Liver (tissue), 9 donors: ENCODE results near the gene AVPR1B. TPM values are rescaled to one million over a fixed set of nuclear protein-coding genes. Genes with fewer than 3 reads are reported as not detected.

Experiments used
- DNase-seq: peaks from one replicate; pipeline ENCODE4 v3.0.0-alpha.2; 2017; ENCODE audit warnings: low spot score
- H3K27ac ChIP-seq, 2 donors: one replicate each; pipeline ENCODE4 v1.7.0; 2013; ENCODE audit warnings: inconsistent platforms in 2 of 2, low read length in 2 of 2, control low read depth in 1 of 2, low read depth in 1 of 2, mild to moderate bottlenecking in 1 of 2
- H3K27me3 ChIP-seq, 4 donors: one replicate each; pipeline versions ENCODE4 v1.6.1 to v1.7.0; 2013; ENCODE audit warnings: low read length in 3 of 4, inconsistent platforms in 1 of 4, mild to moderate bottlenecking in 1 of 4, moderate library complexity in 1 of 4; ENCODE audit not compliant: control insufficient read depth in 4 of 4, insufficient read depth in 4 of 4
- H3K36me3 ChIP-seq, 4 donors: one replicate each; pipeline versions ENCODE4 v1.6.1 to v1.7.0; 2013; ENCODE audit warnings: low read length in 3 of 4, mild to moderate bottlenecking in 3 of 4, low read depth in 1 of 4, moderate library complexity in 1 of 4; ENCODE audit not compliant: control insufficient read depth in 4 of 4, insufficient read depth in 3 of 4
- H3K4me1 ChIP-seq, 4 donors: one replicate each; pipeline versions ENCODE4 v1.6.1 to v1.7.0; 2013; ENCODE audit warnings: low read length in 3 of 4, mild to moderate bottlenecking in 3 of 4, moderate library complexity in 1 of 4; ENCODE audit not compliant: control insufficient read depth in 4 of 4, insufficient read depth in 4 of 4
- H3K4me3 ChIP-seq, 3 donors: one replicate each; pipeline versions ENCODE4 v1.6.1 to v1.7.0; 2013; ENCODE audit warnings: low read length in 3 of 3, control low read depth in 1 of 3, low read depth in 1 of 3, mild to moderate bottlenecking in 1 of 3
- H3K9ac ChIP-seq, 2 donors: one replicate each; pipeline ENCODE4 v1.7.0; 2013; ENCODE audit warnings: low read length in 2 of 2, mild to moderate bottlenecking in 2 of 2, moderate library complexity in 2 of 2, control low read depth in 1 of 2, low read depth in 1 of 2
- H3K9me3 ChIP-seq, 4 donors: one replicate each; pipeline versions ENCODE4 v1.6.1 to v1.7.0; 2013; ENCODE audit warnings: low read length in 3 of 4; ENCODE audit not compliant: control insufficient read depth in 4 of 4
- ATF3 ChIP-seq: IDR thresholded peaks from 2 replicates; pipeline ENCODE4 v1.6.1; 2016; ENCODE audit warnings: antibody characterized with exemption
- EGR1 ChIP-seq, 2 donors: IDR thresholded peaks; 2 replicates each; pipeline ENCODE4 v1.6.1; 2016 to 2018; ENCODE audit warnings: antibody characterized with exemption in 2 of 2, low read depth in 2 of 2
- FOXA1 ChIP-seq: IDR thresholded peaks from 2 replicates; pipeline ENCODE4 v1.6.1; 2016; ENCODE audit warnings: antibody characterized with exemption
- FOXA2 ChIP-seq: IDR thresholded peaks from 2 replicates; pipeline ENCODE4 v1.6.1; 2016; ENCODE audit warnings: antibody characterized with exemption
- GABPA ChIP-seq, 2 donors: IDR thresholded peaks in 1 of 2; conservative IDR thresholded peaks in 1 of 2; 2 replicates each; pipeline ENCODE4 v1.6.1; 2016; ENCODE audit warnings: antibody characterized with exemption in 2 of 2, mild to moderate bottlenecking in 1 of 2, moderate library complexity in 1 of 2
- HNF4A ChIP-seq, 2 donors: conservative IDR thresholded peaks; 2 replicates each; pipeline ENCODE4 v1.6.1; 2016; ENCODE audit warnings: antibody characterized with exemption in 2 of 2, mild to moderate bottlenecking in 2 of 2
- HNF4G ChIP-seq: IDR thresholded peaks from 2 replicates; pipeline ENCODE4 v1.6.1; 2016; ENCODE audit warnings: antibody characterized with exemption
- JUND ChIP-seq, 2 donors: IDR thresholded peaks; 2 replicates each; pipeline ENCODE4 v1.6.1; 2016; ENCODE audit warnings: antibody characterized with exemption in 2 of 2
- NR2F2 ChIP-seq: IDR thresholded peaks from 2 replicates; pipeline ENCODE4 v1.6.1; 2016; ENCODE audit warnings: antibody characterized with exemption
- RAD21 ChIP-seq, 2 donors: IDR thresholded peaks; 2 replicates each; pipeline ENCODE4 v1.6.1; 2016; ENCODE audit warnings: antibody characterized with exemption in 2 of 2, mild to moderate bottlenecking in 2 of 2
- RXRA ChIP-seq, 2 donors: IDR thresholded peaks; 2 replicates each; pipeline ENCODE4 v1.6.1; 2017 to 2018; ENCODE audit warnings: antibody characterized with exemption in 2 of 2, mild to moderate bottlenecking in 1 of 2
- SP1 ChIP-seq: IDR thresholded peaks from 2 replicates; pipeline ENCODE4 v1.6.1; 2018; ENCODE audit warnings: antibody characterized with exemption, mild to moderate bottlenecking
- TAF1 ChIP-seq: conservative IDR thresholded peaks from 2 replicates; pipeline ENCODE4 v1.6.1; 2016; ENCODE audit warnings: antibody characterized with exemption, mild to moderate bottlenecking
- YY1 ChIP-seq: IDR thresholded peaks from 2 replicates; pipeline ENCODE4 v1.6.1; 2016; ENCODE audit warnings: antibody characterized with exemption, mild to moderate bottlenecking
- WGBS: extraction: QIAGEN DNeasy Blood & Tissue Kit; methylation state at CpG from one replicate; pipeline ENCODE4 v1.1.7; 2013; 5-methylcytosine and 5-hydroxymethylcytosine counted together
- polyA plus RNA-seq, 2 donors: library from polyadenylated mRNA; stranded (reverse) in 1 of 2; unstranded in 1 of 2; fragments of 200-250 nt in 1 of 2; fragments of >200 nt in 1 of 2; fragmentation: Nextera tagmentation in 1 of 2; extraction: Ambion mirVana in 1 of 2; gene quantifications; one replicate each; pipeline versions ENCODE4 v1.2.1 to v1.2.3, GENCODE V29; 2013 to 2015
- total RNA-seq, 2 donors: library from RNA; depleted of rRNA; stranded (reverse); fragments of >200 nt; gene quantifications; one replicate each; pipeline ENCODE4 v1.2.3, GENCODE V29; 2014
- TF ChIP-seq, protein P1 (sequence below): IDR thresholded peaks from 2 replicates; pipeline ENCODE4 v1.6.1; 2016; ENCODE audit warnings: antibody characterized with exemption, mild to moderate bottlenecking
- TF ChIP-seq, protein P2 (sequence below): IDR thresholded peaks from 2 replicates; pipeline ENCODE4 v1.6.1; 2016; ENCODE audit warnings: antibody characterized with exemption
- TF ChIP-seq, protein P3 (sequence below): fragments of 150-350 bp; IDR thresholded peaks from 2 replicates; pipeline ENCODE4 v1.5.1; 2017; ENCODE audit warnings: improper control_type of control experiment, low read depth, low read length; ENCODE audit not compliant: missing input control
- TF ChIP-seq, protein P4 (sequence below): IDR thresholded peaks from 2 replicates; pipeline ENCODE4 v1.6.1; 2016; ENCODE audit warnings: antibody characterized with exemption
- donor health status: healthy.
- donor health status: healthy.
- donor health status: healthy.
- donor health status: healthy.
- donor health status: healthy.

Gene AVPR1B
- total and polyA plus RNA-seq, 4 donors = not detected

GRCh38 chr1:206136241-206136640 is 19.1 kb upstream of the AVPR1B start:
- no peaks in the 10 kb centered on the region for H3K4me1 ChIP-seq
- DNase-seq = no peak
- no peak overlapping the region for H3K27ac ChIP-seq
- no peaks in the 10 kb centered on the region for H3K36me3 ChIP-seq
- no peak overlapping the region for H3K4me3 ChIP-seq
- no peak for TF ChIP-seq RXRA (IDR thresholded peaks at IDR 0.05)
- no peak for TF ChIP-seq RAD21 (IDR thresholded peaks at IDR 0.05)
- TF ChIP-seq JUND (IDR thresholded peaks at IDR 0.05) = no peak
- no peak for TF ChIP-seq GABPA (IDR thresholded peaks at IDR 0.05 in 1 of 2, conservative IDR thresholded peaks at IDR 0.05 in 1 of 2)
- no peak for TF ChIP-seq ATF3
- TF ChIP-seq, protein P1, sequence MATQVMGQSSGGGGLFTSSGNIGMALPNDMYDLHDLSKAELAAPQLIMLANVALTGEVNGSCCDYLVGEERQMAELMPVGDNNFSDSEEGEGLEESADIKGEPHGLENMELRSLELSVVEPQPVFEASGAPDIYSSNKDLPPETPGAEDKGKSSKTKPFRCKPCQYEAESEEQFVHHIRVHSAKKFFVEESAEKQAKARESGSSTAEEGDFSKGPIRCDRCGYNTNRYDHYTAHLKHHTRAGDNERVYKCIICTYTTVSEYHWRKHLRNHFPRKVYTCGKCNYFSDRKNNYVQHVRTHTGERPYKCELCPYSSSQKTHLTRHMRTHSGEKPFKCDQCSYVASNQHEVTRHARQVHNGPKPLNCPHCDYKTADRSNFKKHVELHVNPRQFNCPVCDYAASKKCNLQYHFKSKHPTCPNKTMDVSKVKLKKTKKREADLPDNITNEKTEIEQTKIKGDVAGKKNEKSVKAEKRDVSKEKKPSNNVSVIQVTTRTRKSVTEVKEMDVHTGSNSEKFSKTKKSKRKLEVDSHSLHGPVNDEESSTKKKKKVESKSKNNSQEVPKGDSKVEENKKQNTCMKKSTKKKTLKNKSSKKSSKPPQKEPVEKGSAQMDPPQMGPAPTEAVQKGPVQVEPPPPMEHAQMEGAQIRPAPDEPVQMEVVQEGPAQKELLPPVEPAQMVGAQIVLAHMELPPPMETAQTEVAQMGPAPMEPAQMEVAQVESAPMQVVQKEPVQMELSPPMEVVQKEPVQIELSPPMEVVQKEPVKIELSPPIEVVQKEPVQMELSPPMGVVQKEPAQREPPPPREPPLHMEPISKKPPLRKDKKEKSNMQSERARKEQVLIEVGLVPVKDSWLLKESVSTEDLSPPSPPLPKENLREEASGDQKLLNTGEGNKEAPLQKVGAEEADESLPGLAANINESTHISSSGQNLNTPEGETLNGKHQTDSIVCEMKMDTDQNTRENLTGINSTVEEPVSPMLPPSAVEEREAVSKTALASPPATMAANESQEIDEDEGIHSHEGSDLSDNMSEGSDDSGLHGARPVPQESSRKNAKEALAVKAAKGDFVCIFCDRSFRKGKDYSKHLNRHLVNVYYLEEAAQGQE = no peak
- no peak for TF ChIP-seq YY1
- no peak for TF ChIP-seq TAF1
- TF ChIP-seq EGR1 (IDR thresholded peaks at IDR 0.05; ENCODE audit: low read depth in 2 of 2) = no peak
- no peak for TF ChIP-seq HNF4G
- no peak for TF ChIP-seq HNF4A (conservative IDR thresholded peaks at IDR 0.05)
- TF ChIP-seq NR2F2 = no peak
- 55% methylated on average over 2 of the region's 2 CpGs for WGBS
- no peak overlapping the region for H3K9ac ChIP-seq
- H3K9me3 ChIP-seq = no peaks in the 10 kb centered on the region
- no peaks in the 10 kb centered on the region for H3K27me3 ChIP-seq

DNA sequence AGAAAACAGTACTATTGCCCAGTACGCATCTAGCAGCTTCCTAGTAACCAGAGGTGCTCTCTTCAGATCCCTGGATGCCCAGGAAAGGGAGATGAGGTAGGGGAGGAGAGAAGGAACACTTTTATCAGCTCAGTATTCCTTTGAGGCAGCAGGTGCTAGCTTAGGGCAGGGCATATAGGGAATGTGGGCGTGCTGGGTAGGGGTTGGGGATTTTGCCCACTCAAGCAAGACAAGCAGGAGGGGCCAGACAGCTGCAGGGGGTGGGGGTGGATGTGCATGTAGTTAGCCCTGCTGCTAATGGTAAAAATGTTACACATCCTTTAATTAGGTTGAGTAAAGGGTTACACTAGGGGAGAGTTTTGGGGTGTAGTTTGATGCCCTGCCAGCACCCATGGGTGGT is 18.1 kb upstream of the AVPR1B start:
- H3K4me1 ChIP-seq = no peaks in the 10 kb centered on the region
- no peaks in the 10 kb centered on the region for H3K36me3 ChIP-seq
- no peaks in the 10 kb centered on the region for H3K27me3 ChIP-seq
- H3K27ac ChIP-seq = no peak overlapping the region
- no peak overlapping the region for H3K4me3 ChIP-seq
- no peaks in the 10 kb centered on the region for H3K9me3 ChIP-seq
- 88% methylated on average over 2 of the region's 2 CpGs for WGBS
- DNase-seq = no peak
- TF ChIP-seq GABPA (IDR thresholded peaks at IDR 0.05 in 1 of 2, conservative IDR thresholded peaks at IDR 0.05 in 1 of 2) (no peak), ATF3 (no peak), HNF4G (no peak), TAF1 (no peak), SP1 (no peak), HNF4A (conservative IDR thresholded peaks at IDR 0.05) (no peak), FOXA1 (no peak), FOXA2 (no peak), JUND (IDR thresholded peaks at IDR 0.05) (no peak), RXRA (IDR thresholded peaks at IDR 0.05) (no peak), YY1 (no peak), RAD21 (IDR thresholded peaks at IDR 0.05) (no peak)
- TF ChIP-seq, protein P1 = no peak
- TF ChIP-seq, protein P2, sequence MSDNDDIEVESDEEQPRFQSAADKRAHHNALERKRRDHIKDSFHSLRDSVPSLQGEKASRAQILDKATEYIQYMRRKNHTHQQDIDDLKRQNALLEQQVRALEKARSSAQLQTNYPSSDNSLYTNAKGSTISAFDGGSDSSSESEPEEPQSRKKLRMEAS = no peak
- TF ChIP-seq, protein P3, sequence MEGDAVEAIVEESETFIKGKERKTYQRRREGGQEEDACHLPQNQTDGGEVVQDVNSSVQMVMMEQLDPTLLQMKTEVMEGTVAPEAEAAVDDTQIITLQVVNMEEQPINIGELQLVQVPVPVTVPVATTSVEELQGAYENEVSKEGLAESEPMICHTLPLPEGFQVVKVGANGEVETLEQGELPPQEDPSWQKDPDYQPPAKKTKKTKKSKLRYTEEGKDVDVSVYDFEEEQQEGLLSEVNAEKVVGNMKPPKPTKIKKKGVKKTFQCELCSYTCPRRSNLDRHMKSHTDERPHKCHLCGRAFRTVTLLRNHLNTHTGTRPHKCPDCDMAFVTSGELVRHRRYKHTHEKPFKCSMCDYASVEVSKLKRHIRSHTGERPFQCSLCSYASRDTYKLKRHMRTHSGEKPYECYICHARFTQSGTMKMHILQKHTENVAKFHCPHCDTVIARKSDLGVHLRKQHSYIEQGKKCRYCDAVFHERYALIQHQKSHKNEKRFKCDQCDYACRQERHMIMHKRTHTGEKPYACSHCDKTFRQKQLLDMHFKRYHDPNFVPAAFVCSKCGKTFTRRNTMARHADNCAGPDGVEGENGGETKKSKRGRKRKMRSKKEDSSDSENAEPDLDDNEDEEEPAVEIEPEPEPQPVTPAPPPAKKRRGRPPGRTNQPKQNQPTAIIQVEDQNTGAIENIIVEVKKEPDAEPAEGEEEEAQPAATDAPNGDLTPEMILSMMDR = no peak
- TF ChIP-seq, protein P4, sequence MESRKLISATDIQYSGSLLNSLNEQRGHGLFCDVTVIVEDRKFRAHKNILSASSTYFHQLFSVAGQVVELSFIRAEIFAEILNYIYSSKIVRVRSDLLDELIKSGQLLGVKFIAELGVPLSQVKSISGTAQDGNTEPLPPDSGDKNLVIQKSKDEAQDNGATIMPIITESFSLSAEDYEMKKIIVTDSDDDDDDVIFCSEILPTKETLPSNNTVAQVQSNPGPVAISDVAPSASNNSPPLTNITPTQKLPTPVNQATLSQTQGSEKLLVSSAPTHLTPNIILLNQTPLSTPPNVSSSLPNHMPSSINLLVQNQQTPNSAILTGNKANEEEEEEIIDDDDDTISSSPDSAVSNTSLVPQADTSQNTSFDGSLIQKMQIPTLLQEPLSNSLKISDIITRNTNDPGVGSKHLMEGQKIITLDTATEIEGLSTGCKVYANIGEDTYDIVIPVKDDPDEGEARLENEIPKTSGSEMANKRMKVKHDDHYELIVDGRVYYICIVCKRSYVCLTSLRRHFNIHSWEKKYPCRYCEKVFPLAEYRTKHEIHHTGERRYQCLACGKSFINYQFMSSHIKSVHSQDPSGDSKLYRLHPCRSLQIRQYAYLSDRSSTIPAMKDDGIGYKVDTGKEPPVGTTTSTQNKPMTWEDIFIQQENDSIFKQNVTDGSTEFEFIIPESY = no peak
- H3K9ac ChIP-seq = no peak overlapping the region
